ENCODE results near the gene KLK7.

- no peak for TF ChIP-seq ESRRG (CRISPR knock-in tag; IDR thresholded peaks at IDR 0.05)
- no peak for TF ChIP-seq TSHZ2 (CRISPR knock-in tag; IDR thresholded peaks at IDR 0.05)
- TF ChIP-seq ZNF565 (CRISPR knock-in tag; conservative IDR thresholded peaks at IDR 0.05; ENCODE audit: low read depth) = no peak
- no peak for TF ChIP-seq RARB (CRISPR knock-in tag; IDR thresholded peaks at IDR 0.05)
Measured at GRCh38 chr19:50998686-50999085, 15.0 kb upstream of the KLK7 start.
